ENCODE measurements around the gene FRMD8. TPM values are rescaled to one million over a fixed set of nuclear protein-coding genes. Genes with fewer than 3 reads are reported as not detected.

FRMD8 gene
- total RNA-seq, result 9.7 TPM
- long read RNA-seq, transcript FRMD8-201 (11 exons, 3,723 nt), result major isoform, 10 of 29 reads
- long read RNA-seq, transcript FRMD8-203 (10 exons, 1,818 nt), result minor isoform, 5 of 29 reads
- long read RNA-seq, partial matches to known transcripts, result 13 of 29 reads
- long read RNA-seq, other reads (novel, unspliced or antisense), result 0 of 29 reads

GRCh38 chr11:65386307-65387140 is at the start of gene FRMD8:
Gene FRMD8, plus strand, starts transcription at chr11:65386637. Its CDS starts 400 bp downstream, at chr11:65387037.
- intact Hi-C loops (cut with micrococcal nuclease), result no loop called here
- DNase-seq, result peak; percentile 98
- peak; percentile 70 for ATAC-seq

GRCh38 chr11:65338676-65339075 is 47.8 kb upstream of the FRMD8 start:
- intact Hi-C loops (cut with micrococcal nuclease), result no loop called here
- ATAC-seq (no peak), DNase-seq (no peak)

GRCh38 chr11:65340226-65340625 is 46.2 kb upstream of the FRMD8 start:
- ATAC-seq, result no peak
- intact Hi-C loops (cut with micrococcal nuclease), result no loop called here
- DNase-seq, result no peak

GRCh38 chr11:65341856-65342255 is 44.6 kb upstream of the FRMD8 start:
- DNase-seq (no peak), ATAC-seq (no peak)
- intact Hi-C loops (cut with micrococcal nuclease), result no loop called here

GRCh38 chr11:65351511-65351910 is 34.9 kb upstream of the FRMD8 start:
- no peak for ATAC-seq
- intact Hi-C loops (cut with micrococcal nuclease), result no loop called here
- DNase-seq, result no peak

GRCh38 chr11:65352783-65353182 is 33.7 kb upstream of the FRMD8 start:
- intact Hi-C loops (cut with micrococcal nuclease), result no loop called here
- DNase-seq, result peak; percentile 20
- ATAC-seq, result no peak

- DNase-seq (peak; percentile 30), ATAC-seq (no peak)
- intact Hi-C loops (cut with micrococcal nuclease), result no loop called here
Measured at GRCh38 chr11:65353376-65353775, 33.1 kb upstream of the FRMD8 start.

GRCh38 chr11:65353900-65354264 is 32.6 kb upstream of the FRMD8 start:
- DNase-seq (no peak), ATAC-seq (peak; percentile 4)
- intact Hi-C loops (cut with micrococcal nuclease), result no loop called here

GRCh38 chr11:65354265-65355012 is 32.0 kb upstream of the FRMD8 start, which contains the start of gene TIGD3:
Gene TIGD3, plus strand, starts transcription at chr11:65354751. Its CDS starts 1,058 bp downstream, at chr11:65355809.
- ATAC-seq, result peak; percentile 88
- DNase-seq, result peak; percentile 99
- intact Hi-C loops (cut with micrococcal nuclease), result no loop called here

GRCh38 chr11:65355013-65355775 is 31.2 kb upstream of the FRMD8 start:
- intact Hi-C loops (cut with micrococcal nuclease), result no loop called here
- DNase-seq (peak; percentile 51), ATAC-seq (peak; percentile 4)

- intact Hi-C loops (cut with micrococcal nuclease), result no loop called here
- peak; percentile 2 for ATAC-seq
- peak; percentile 71 for DNase-seq
Measured at GRCh38 chr11:65355776-65356393, 30.6 kb upstream of the FRMD8 start.

GRCh38 chr11:65356394-65356972 is 30.0 kb upstream of the FRMD8 start:
- intact Hi-C loops (cut with micrococcal nuclease), result no loop called here
- ATAC-seq (peak; percentile 25), DNase-seq (peak; percentile 70)

GRCh38 chr11:65357856-65358356 is 28.5 kb upstream of the FRMD8 start:
- peak; percentile 56 for ATAC-seq
- peak; percentile 81 for DNase-seq
- intact Hi-C loops (cut with micrococcal nuclease), result no loop called here

GRCh38 chr11:65362320-65362931 is 24.0 kb upstream of the FRMD8 start:
- no peak for ATAC-seq
- no peak for DNase-seq
- intact Hi-C loops (cut with micrococcal nuclease), result no loop called here

GRCh38 chr11:65362966-65363365 is 23.5 kb upstream of the FRMD8 start:
- ATAC-seq, result no peak
- intact Hi-C loops (cut with micrococcal nuclease), result no loop called here
- DNase-seq, result no peak

GRCh38 chr11:65363770-65364169 is 22.7 kb upstream of the FRMD8 start:
- intact Hi-C loops (cut with micrococcal nuclease), result no loop called here
- no peak for DNase-seq
- no peak for ATAC-seq

GRCh38 chr11:65366340-65366773 is 20.1 kb upstream of the FRMD8 start:
- intact Hi-C loops (cut with micrococcal nuclease), result no loop called here
- ATAC-seq, result peak; percentile 69
- DNase-seq, result no peak

GRCh38 chr11:65370659-65371049 is 15.8 kb upstream of the FRMD8 start:
- DNase-seq, result no peak

More at GRCh38 chr11:65370659-65371049, 15.8 kb upstream of the FRMD8 start:
- intact Hi-C loops (cut with micrococcal nuclease), result no loop called here
- ATAC-seq, result peak; percentile 3

All from left ventricle myocardium superior (tissue), 1 donor.